K562 (cell line): ENCODE measurements around the gene HADHB. TPM values are rescaled to one million over a fixed set of nuclear protein-coding genes. Genes with fewer than 3 reads are reported as not detected.

ENCODE experiments used
- ATAC-seq: fragments of 200-7000 bp; cut with Tn5 transposase; 3 replicates; pipeline ENCODE4 v1.9.1; 2020; ENCODE audit warnings: moderate library complexity
- BruUV-seq: library from RNA; stranded (reverse); fragments of 400-500 nt; replicated peaks from 2 replicates; lab custom pipeline; 2021; lab: Mats Ljungman, UMichigan
- CTCF ChIA-PET: fragments of 300-600 bp; formaldehyde crosslinking; extraction: SDS; loops from one replicate; lab custom pipeline; 2021; ENCODE audit warnings: low intra/inter-chr PET ratio; lab: Yijun Ruan, JAX
- POLR2A ChIA-PET: fragments of 300-600, 350-650 bp; sonication (Branson Sonifier 250); formaldehyde crosslinking; extraction: SDS; loops from one replicate; lab custom pipeline; 2021; ENCODE audit warnings: antibody characterized with exemption, inconsistent platforms; lab: Yijun Ruan, JAX
- DNase-seq, 4 experiments: peaks; one replicate each; pipeline versions ENCODE4 v3.0.0 to v3.0.0-alpha.2; 2011 to 2018; ENCODE audit warnings: low spot score in 3 of 4, mixed read lengths in 3 of 4; ENCODE audit errors: extremely low read depth in 1 of 4
- FAIRE-seq: peaks from 2 replicates; lab custom pipeline; 2011; peaks lifted over from hg19 to GRCh38; lab: Jason Lieb, UNC
- H2AFZ ChIP-seq: 2 replicates; pipeline ENCODE4 v1.6.0; 2011; ENCODE audit warnings: low read depth, low read length, control low read depth, inconsistent platforms
- H3K27ac ChIP-seq: fragments of 200-600 bp; 3 replicates; pipeline ENCODE4 v1.8.0; 2011; ENCODE audit warnings: low read depth, mild to moderate bottlenecking, control low read depth, inconsistent platforms, low read length, moderate library complexity, mixed read lengths; ENCODE audit errors: extremely low read depth
- H3K27me3 ChIP-seq, 2 experiments: fragments of 300-600 bp in 1 of 2; 2 replicates in 1 of 2; 3 replicates in 1 of 2; pipeline versions ENCODE4 v1.6.0 to v1.8.0; 2011; ENCODE audit warnings: inconsistent platforms in 2 of 2, low read length in 2 of 2, mild to moderate bottlenecking in 1 of 2, mixed read lengths in 1 of 2, moderate library complexity in 1 of 2; ENCODE audit not compliant: control insufficient read depth in 2 of 2, insufficient read depth in 2 of 2
- H3K36me3 ChIP-seq: fragments of 300-600 bp; 3 replicates; pipeline ENCODE4 v1.8.0; 2011; ENCODE audit warnings: mild to moderate bottlenecking, low read length, inconsistent platforms; ENCODE audit not compliant: control insufficient read depth, insufficient read depth
- H3K4me1 ChIP-seq, 2 experiments: fragments of 200-600 bp in 1 of 2; replicated peaks in 1 of 2; 2 replicates in 1 of 2; 3 replicates in 1 of 2; pipeline versions ENCODE4 v1.5.1 to v1.8.0; 2011; ENCODE audit warnings: inconsistent platforms in 2 of 2, low read length in 2 of 2, mild to moderate bottlenecking in 1 of 2, mixed read lengths in 1 of 2, moderate library complexity in 1 of 2; ENCODE audit not compliant: control insufficient read depth in 2 of 2, insufficient read depth in 2 of 2
- H3K4me2 ChIP-seq: 2 replicates; pipeline ENCODE4 v1.6.1; 2011; ENCODE audit warnings: low read length, control low read depth, inconsistent platforms, mixed read lengths; ENCODE audit not compliant: insufficient read depth
- H3K4me3 ChIP-seq: fragments of 200-600 bp; sonication (generic), shearing (Covaris generic); 2 replicates; pipeline ENCODE4 v1.5.1; 2016; ENCODE audit warnings: control low read depth, inconsistent platforms
- H3K79me2 ChIP-seq: fragments of 200-600 bp; 3 replicates; pipeline ENCODE4 v1.8.0; 2011; ENCODE audit warnings: low read length, inconsistent platforms; ENCODE audit not compliant: control insufficient read depth, insufficient read depth
- H3K9ac ChIP-seq, 2 experiments: 2 replicates each; pipeline versions ENCODE4 v1.6.0 to v1.6.1; 2011; ENCODE audit warnings: low read depth in 2 of 2, low read length in 2 of 2, control low read depth in 1 of 2, inconsistent platforms in 1 of 2, mild to moderate bottlenecking in 1 of 2, mixed read lengths in 1 of 2; ENCODE audit not compliant: insufficient read depth in 1 of 2
- H3K9me1 ChIP-seq: one replicate; pipeline ENCODE4 v1.6.0; 2011; ENCODE audit warnings: inconsistent platforms, mild to moderate bottlenecking, low read length, moderate library complexity; ENCODE audit not compliant: control insufficient read depth, insufficient read depth
- H3K9me3 ChIP-seq: replicated peaks from 2 replicates; pipeline ENCODE4 v1.5.1; 2011; ENCODE audit warnings: low read depth, low read length, inconsistent platforms; ENCODE audit not compliant: control insufficient read depth, insufficient read depth
- H4K20me1 ChIP-seq: replicated peaks from 2 replicates; pipeline ENCODE4 v1.6.1; 2011; ENCODE audit warnings: low read length, inconsistent platforms, mixed read lengths; ENCODE audit not compliant: control insufficient read depth, insufficient read depth
- BHLHE40 ChIP-seq: IDR thresholded peaks from 2 replicates; pipeline ENCODE4 v1.6.1; 2011; ENCODE audit warnings: low read length, improper control_type of control experiment
- CSDE1 ChIP-seq, 2 experiments: fragments of 450-650 bp; IDR thresholded peaks; 2 replicates each; pipeline ENCODE4 v1.6.1; 2016; ENCODE audit warnings: mild to moderate bottlenecking in 1 of 2
- E2F8 ChIP-seq: fragments of 450-650 bp; IDR thresholded peaks from 2 replicates; pipeline ENCODE4 v1.7.1; 2018; ENCODE audit warnings: mild to moderate bottlenecking, low read depth; ENCODE audit not compliant: partially characterized antibody
- FOXK2 ChIP-seq, 2 experiments: fragments of 450-650 bp; IDR thresholded peaks in 1 of 2; conservative IDR thresholded peaks in 1 of 2; 2 replicates each; pipeline ENCODE4 v1.6.1; 2016; ENCODE audit warnings: low read depth in 2 of 2, mild to moderate bottlenecking in 1 of 2
- HIVEP1 ChIP-seq: fragments of 250-450 bp; sonication (Bioruptor Pico); IDR thresholded peaks from 2 replicates; pipeline ENCODE4 v1.4.0; 2020; ENCODE audit warnings: mild to moderate bottlenecking
- POLR2G ChIP-seq: fragments of 200-400 bp; formaldehyde crosslinking; IDR thresholded peaks from 2 replicates; pipeline ENCODE4 v1.6.1; 2017; ENCODE audit warnings: low read depth, mild to moderate bottlenecking, antibody characterized with exemption, low read length, moderate library complexity
- PURB ChIP-seq: sonication (generic); formaldehyde crosslinking; IDR thresholded peaks from 2 replicates; pipeline ENCODE4 v1.9.0; 2021; ENCODE audit warnings: low read depth, mild to moderate bottlenecking, missing genetic modification reagents
- XRCC3 ChIP-seq: fragments of 450-650 bp; IDR thresholded peaks from 2 replicates; pipeline ENCODE4 v1.6.1; 2017; ENCODE audit warnings: mild to moderate bottlenecking, moderate library complexity
- ZC3H8 ChIP-seq: fragments of 450-650 bp; IDR thresholded peaks from 2 replicates; pipeline ENCODE4 v1.6.1; 2017
- ZNF263 ChIP-seq: sonication (generic); formaldehyde crosslinking; IDR thresholded peaks from 2 replicates; pipeline ENCODE4 v1.8.0; 2022; ENCODE audit warnings: mild to moderate bottlenecking, missing genetic modification reagents, borderline replicate concordance
- ZNF507 ChIP-seq: conservative IDR thresholded peaks from 2 replicates; pipeline ENCODE4 v1.6.1; 2017; ENCODE audit warnings: missing genetic modification characterization, missing compliant biosample characterization
- WGBS: fragments of 100-300 bp; shearing (Covaris generic); methylation state at CpG from one replicate; pipeline ENCODE4 v1.1.6; 2016; ENCODE audit warnings: low coverage, mixed read lengths; ENCODE audit not compliant: insufficient coverage; ENCODE audit errors: missing lambda C conversion rate; 5-methylcytosine and 5-hydroxymethylcytosine counted together
- in situ Hi-C: fragments of 300-500 bp; cut with MboI; formaldehyde crosslinking; loops from 4 replicates; pipeline ENCODE4 v1.15.0; 2018; ENCODE audit warnings: inconsistent platforms, mixed read lengths
- intact Hi-C: fragments of 100-400 bp; cut with micrococcal nuclease; formaldehyde crosslinking; loops from 2 replicates; pipeline ENCODE4 v1.14.2; 2022
- polyA plus RNA-seq, 8 experiments: library from polyadenylated mRNA; depleted of rRNA in 4 of 8; stranded (reverse) in 5 of 8; unstranded in 3 of 8; fragments of >200 nt; fragmentation: Nextera tagmentation in 2 of 8; fragmentation: Illumina TruSeq in 1 of 8; extraction: Ambion mirVana in 2 of 8; extraction: Trizol in 1 of 8; gene quantifications; 2 replicates each; pipeline versions ENCODE4 v1.2.1 to v1.2.3, GENCODE V29; 2011 to 2014; ENCODE audit warnings: inconsistent platforms in 1 of 8, missing spikeins in 1 of 8
- total RNA-seq, 7 experiments: library from RNA; depleted of rRNA in 6 of 7; stranded (reverse); fragments of >200 nt in 6 of 7; fragmentation: Illumina TruSeq in 2 of 7; extraction: Trizol in 2 of 7; gene quantifications; 2 replicates each; pipeline versions ENCODE4 v1.2.1 to v1.2.3, GENCODE V29; 2011 to 2021; ENCODE audit warnings: low replicate concordance in 1 of 7
- TF ChIP-seq, protein P1 (sequence below): fragments of 250-450 bp; sonication (Bioruptor Pico); IDR thresholded peaks from 2 replicates; pipeline ENCODE4 v1.4.0; 2020
- TF ChIP-seq, protein P2 (sequence below): fragments of 250-450 bp; sonication (Bioruptor Pico); IDR thresholded peaks from 2 replicates; pipeline ENCODE4 v1.5.0; 2021

The HADHB gene
- total and polyA plus RNA-seq, 9 of the 15 experiments (the other 6 are each of a cell fraction or from before 2014, with no cell fraction given): 67.3 to 199 (median 100) TPM

DNA sequence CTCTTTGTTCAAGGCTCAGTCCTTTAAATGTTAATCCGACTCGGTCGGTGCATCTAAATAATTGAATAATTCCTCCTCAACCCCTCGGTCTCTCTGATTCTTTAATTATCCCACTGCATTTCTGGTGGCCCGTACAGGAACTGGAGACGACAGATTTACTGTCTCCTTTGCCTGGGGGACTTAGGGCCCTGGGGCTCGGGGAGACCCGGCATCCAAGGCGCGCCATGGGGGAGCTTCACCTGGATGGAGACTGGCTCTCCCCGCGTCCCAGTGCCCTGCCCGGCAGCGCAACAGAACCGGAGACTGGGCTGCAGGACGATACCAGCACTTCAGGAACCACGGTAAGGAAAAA lies 53.5 kb downstream of the HADHB start:
- Histone ChIP-seq H3K9ac (no peak overlapping the region), H3K9me3 (no peaks in the 10 kb centered on the region), H3K79me2 (no peaks in the 10 kb centered on the region), H3K4me3 (no peak overlapping the region), H2AFZ (no peak overlapping the region), H3K4me1 (peaks cover 0 to 2% of the 10 kb centered on the region in 2 experiments; a peak in 1 of 5 replicates), H3K27me3 (peaks cover 6 to 17% of the 10 kb centered on the region in 2 experiments; a peak in 3 of 5 replicates), H3K27ac (no peak overlapping the region), H3K4me2 (no peak overlapping the region), H4K20me1 (no peaks in the 10 kb centered on the region), H3K36me3 (no peaks in the 10 kb centered on the region), H3K9me1 (no peaks in the 10 kb centered on the region)
- 64% methylated on average over 16 of the region's 17 CpGs for WGBS
- no TSS peak for BruUV-seq
- ATAC-seq (no peak), DNase-seq (no peak), FAIRE-seq (no peak)
- CTCF ChIA-PET: no interaction called here
- intact Hi-C loops: no loop called here
- POLR2A ChIA-PET: interaction anchor here (0.6 kb wide), 1 partner anchor 11 kb away, joined by 3 read pairs; no protein-coding TSS in a partner anchor
- in situ Hi-C loops: no loop called here
- TF ChIP-seq FOXK2 (conservative IDR thresholded peaks at IDR 0.05 in 1 of 2, IDR thresholded peaks at IDR 0.05 in 1 of 2; ENCODE audit: low read depth in 2 of 2) (no peak), BHLHE40 (no peak), POLR2G (no peak), ZC3H8 (no peak), E2F8 (no peak), PURB (CRISPR knock-in tag) (no peak), ZNF507 (tag) (no peak), HIVEP1 (CRISPR knock-in tag) (no peak), ZNF263 (no peak), CSDE1 (IDR thresholded peaks at IDR 0.05) (no peak), XRCC3 (no peak)
- TF ChIP-seq, protein P1, sequence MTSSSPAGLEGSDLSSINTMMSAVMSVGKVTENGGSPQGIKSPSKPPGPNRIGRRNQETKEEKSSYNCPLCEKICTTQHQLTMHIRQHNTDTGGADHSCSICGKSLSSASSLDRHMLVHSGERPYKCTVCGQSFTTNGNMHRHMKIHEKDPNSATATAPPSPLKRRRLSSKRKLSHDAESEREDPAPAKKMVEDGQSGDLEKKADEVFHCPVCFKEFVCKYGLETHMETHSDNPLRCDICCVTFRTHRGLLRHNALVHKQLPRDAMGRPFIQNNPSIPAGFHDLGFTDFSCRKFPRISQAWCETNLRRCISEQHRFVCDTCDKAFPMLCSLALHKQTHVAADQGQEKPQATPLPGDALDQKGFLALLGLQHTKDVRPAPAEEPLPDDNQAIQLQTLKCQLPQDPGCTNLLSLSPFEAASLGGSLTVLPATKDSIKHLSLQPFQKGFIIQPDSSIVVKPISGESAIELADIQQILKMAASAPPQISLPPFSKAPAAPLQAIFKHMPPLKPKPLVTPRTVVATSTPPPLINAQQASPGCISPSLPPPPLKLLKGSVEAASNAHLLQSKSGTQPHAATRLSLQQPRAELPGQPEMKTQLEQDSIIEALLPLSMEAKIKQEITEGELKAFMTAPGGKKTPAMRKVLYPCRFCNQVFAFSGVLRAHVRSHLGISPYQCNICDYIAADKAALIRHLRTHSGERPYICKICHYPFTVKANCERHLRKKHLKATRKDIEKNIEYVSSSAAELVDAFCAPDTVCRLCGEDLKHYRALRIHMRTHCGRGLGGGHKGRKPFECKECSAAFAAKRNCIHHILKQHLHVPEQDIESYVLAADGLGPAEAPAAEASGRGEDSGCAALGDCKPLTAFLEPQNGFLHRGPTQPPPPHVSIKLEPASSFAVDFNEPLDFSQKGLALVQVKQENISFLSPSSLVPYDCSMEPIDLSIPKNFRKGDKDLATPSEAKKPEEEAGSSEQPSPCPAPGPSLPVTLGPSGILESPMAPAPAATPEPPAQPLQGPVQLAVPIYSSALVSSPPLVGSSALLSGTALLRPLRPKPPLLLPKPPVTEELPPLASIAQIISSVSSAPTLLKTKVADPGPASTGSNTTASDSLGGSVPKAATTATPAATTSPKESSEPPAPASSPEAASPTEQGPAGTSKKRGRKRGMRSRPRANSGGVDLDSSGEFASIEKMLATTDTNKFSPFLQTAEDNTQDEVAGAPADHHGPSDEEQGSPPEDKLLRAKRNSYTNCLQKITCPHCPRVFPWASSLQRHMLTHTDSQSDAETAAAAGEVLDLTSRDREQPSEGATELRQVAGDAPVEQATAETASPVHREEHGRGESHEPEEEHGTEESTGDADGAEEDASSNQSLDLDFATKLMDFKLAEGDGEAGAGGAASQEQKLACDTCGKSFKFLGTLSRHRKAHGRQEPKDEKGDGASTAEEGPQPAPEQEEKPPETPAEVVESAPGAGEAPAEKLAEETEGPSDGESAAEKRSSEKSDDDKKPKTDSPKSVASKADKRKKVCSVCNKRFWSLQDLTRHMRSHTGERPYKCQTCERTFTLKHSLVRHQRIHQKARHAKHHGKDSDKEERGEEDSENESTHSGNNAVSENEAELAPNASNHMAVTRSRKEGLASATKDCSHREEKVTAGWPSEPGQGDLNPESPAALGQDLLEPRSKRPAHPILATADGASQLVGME (CRISPR knock-in tag): no peak
- TF ChIP-seq, protein P2, sequence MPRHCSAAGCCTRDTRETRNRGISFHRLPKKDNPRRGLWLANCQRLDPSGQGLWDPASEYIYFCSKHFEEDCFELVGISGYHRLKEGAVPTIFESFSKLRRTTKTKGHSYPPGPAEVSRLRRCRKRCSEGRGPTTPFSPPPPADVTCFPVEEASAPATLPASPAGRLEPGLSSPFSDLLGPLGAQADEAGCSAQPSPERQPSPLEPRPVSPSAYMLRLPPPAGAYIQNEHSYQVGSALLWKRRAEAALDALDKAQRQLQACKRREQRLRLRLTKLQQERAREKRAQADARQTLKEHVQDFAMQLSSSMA (CRISPR knock-in tag): no peak
